CD4-positive, alpha-beta T cell treated with Interleukin-2 at 100 ng/mL for 4 hours (primary cell): ENCODE results near the gene HLCS.

Source experiments
- DNase-seq: peaks from one replicate; pipeline ENCODE4 v3.0.0-alpha.2; 2020; ENCODE audit warnings: low spot score

HLCS gene

GRCh38 chr21:36881228-36881627, 85.2 kb downstream of the HLCS start:
- no peak for DNase-seq

- no peak for DNase-seq
Measured at GRCh38 chr21:36879827-36880226, 86.6 kb downstream of the HLCS start.

GRCh38 chr21:36877741-36878140, 88.7 kb downstream of the HLCS start:
- no peak for DNase-seq

GRCh38 chr21:36874665-36875064, 91.8 kb downstream of the HLCS start:
- DNase-seq: no peak

- no peak for DNase-seq
Measured at GRCh38 chr21:36873513-36873912, 93.0 kb downstream of the HLCS start.

- no peak for DNase-seq
Measured at GRCh38 chr21:36867291-36867905, 99.1 kb downstream of the HLCS start.

GRCh38 chr21:36866419-36866818, 100.0 kb downstream of the HLCS start:
- no peak for DNase-seq

- no peak for DNase-seq
Measured at GRCh38 chr21:36864974-36865373, 101.5 kb downstream of the HLCS start.

- DNase-seq: no peak
Measured at GRCh38 chr21:36863260-36863659, 103.2 kb downstream of the HLCS start.

GRCh38 chr21:36861595-36862323, 104.7 kb downstream of the HLCS start:
- DNase-seq: no peak

GRCh38 chr21:36860736-36861594, 105.5 kb downstream of the HLCS start:
- DNase-seq: no peak

GRCh38 chr21:36859744-36860501, 106.5 kb downstream of the HLCS start:
- DNase-seq: peak; percentile 37

GRCh38 chr21:36858320-36858957, 108.0 kb downstream of the HLCS start:
- no peak for DNase-seq

GRCh38 chr21:36856643-36857042, 109.8 kb downstream of the HLCS start:
- DNase-seq: no peak

GRCh38 chr21:36854391-36854790, 112.1 kb downstream of the HLCS start:
- no peak for DNase-seq

- DNase-seq: no peak
Measured at GRCh38 chr21:36852864-36853263, 113.6 kb downstream of the HLCS start.

GRCh38 chr21:36852293-36852692, 114.2 kb downstream of the HLCS start:
- no peak for DNase-seq

GRCh38 chr21:36851121-36851520, 115.3 kb downstream of the HLCS start:
- no peak for DNase-seq

- no peak for DNase-seq
Measured at GRCh38 chr21:36850372-36850771, 116.1 kb downstream of the HLCS start.

GRCh38 chr21:36849461-36850105, 116.9 kb downstream of the HLCS start:
- no peak for DNase-seq

- no peak for DNase-seq
Measured at GRCh38 chr21:36848730-36849274, 117.7 kb downstream of the HLCS start.
